ENCODE measurements around the gene AFAP1L2.

The AFAP1L2 gene

GRCh38 chr10:114290038-114290437 is 114.3 kb downstream of the AFAP1L2 start:
- no peak for DNase-seq (ENCODE audit: low read depth)

GRCh38 chr10:114289096-114289436 is 115.2 kb downstream of the AFAP1L2 start:
- DNase-seq (ENCODE audit: low read depth): no peak

- DNase-seq (ENCODE audit: low read depth): no peak
Measured at GRCh38 chr10:114288424-114289095, 115.7 kb downstream of the AFAP1L2 start.

- no peak for DNase-seq (ENCODE audit: low read depth)
Measured at GRCh38 chr10:114286921-114287320, 117.4 kb downstream of the AFAP1L2 start.

- DNase-seq (ENCODE audit: low read depth): no peak
Measured at GRCh38 chr10:114285961-114286441, 118.3 kb downstream of the AFAP1L2 start.

GRCh38 chr10:114284346-114285071 is 119.8 kb downstream of the AFAP1L2 start:
- no peak for DNase-seq (ENCODE audit: low read depth)

- DNase-seq (ENCODE audit: low read depth): no peak
Measured at GRCh38 chr10:114283535-114284234, 120.6 kb downstream of the AFAP1L2 start.

- no peak for DNase-seq (ENCODE audit: low read depth)
Measured at GRCh38 chr10:114283091-114283490, 121.2 kb downstream of the AFAP1L2 start.

GRCh38 chr10:114282526-114282925 is 121.8 kb downstream of the AFAP1L2 start:
- no peak for DNase-seq (ENCODE audit: low read depth)

GRCh38 chr10:114281461-114281860 is 122.8 kb downstream of the AFAP1L2 start:
- DNase-seq (ENCODE audit: low read depth): no peak

- DNase-seq (ENCODE audit: low read depth): no peak
Measured at GRCh38 chr10:114281006-114281405, 123.3 kb downstream of the AFAP1L2 start.

- no peak for DNase-seq (ENCODE audit: low read depth)
Measured at GRCh38 chr10:114279901-114280644, 124.2 kb downstream of the AFAP1L2 start.

- no peak for DNase-seq (ENCODE audit: low read depth)
Measured at GRCh38 chr10:114279289-114279688, 125.0 kb downstream of the AFAP1L2 start.

GRCh38 chr10:114278884-114279191 is 125.5 kb downstream of the AFAP1L2 start:
- DNase-seq (ENCODE audit: low read depth): no peak

- DNase-seq (ENCODE audit: low read depth): no peak
Measured at GRCh38 chr10:114278140-114278883, 126.0 kb downstream of the AFAP1L2 start.

GRCh38 chr10:114276671-114277070 is 127.6 kb downstream of the AFAP1L2 start:
- no peak for DNase-seq (ENCODE audit: low read depth)

- DNase-seq (ENCODE audit: low read depth): no peak
Measured at GRCh38 chr10:114276066-114276465, 128.2 kb downstream of the AFAP1L2 start.

- DNase-seq (ENCODE audit: low read depth): no peak
Measured at GRCh38 chr10:114274616-114275453, 129.5 kb downstream of the AFAP1L2 start.

- no peak for DNase-seq (ENCODE audit: low read depth)
Measured at GRCh38 chr10:114273910-114274309, 130.4 kb downstream of the AFAP1L2 start.

GRCh38 chr10:114272696-114273095 is 131.6 kb downstream of the AFAP1L2 start:
- no peak for DNase-seq (ENCODE audit: low read depth)

- no peak for DNase-seq (ENCODE audit: low read depth)
Measured at GRCh38 chr10:114271779-114272167, 132.5 kb downstream of the AFAP1L2 start.
